Kidney tubule cell (primary cell): ENCODE results near the gene GID8.

Source experiments
- DNase-seq: peaks from one replicate; pipeline ENCODE4 v3.0.0-alpha.2; 2018; ENCODE audit warnings: low spot score

GID8 gene

GRCh38 chr20:62922451-62922921 is 15.5 kb upstream of the GID8 start:
- DNase-seq = no peak

DNA sequence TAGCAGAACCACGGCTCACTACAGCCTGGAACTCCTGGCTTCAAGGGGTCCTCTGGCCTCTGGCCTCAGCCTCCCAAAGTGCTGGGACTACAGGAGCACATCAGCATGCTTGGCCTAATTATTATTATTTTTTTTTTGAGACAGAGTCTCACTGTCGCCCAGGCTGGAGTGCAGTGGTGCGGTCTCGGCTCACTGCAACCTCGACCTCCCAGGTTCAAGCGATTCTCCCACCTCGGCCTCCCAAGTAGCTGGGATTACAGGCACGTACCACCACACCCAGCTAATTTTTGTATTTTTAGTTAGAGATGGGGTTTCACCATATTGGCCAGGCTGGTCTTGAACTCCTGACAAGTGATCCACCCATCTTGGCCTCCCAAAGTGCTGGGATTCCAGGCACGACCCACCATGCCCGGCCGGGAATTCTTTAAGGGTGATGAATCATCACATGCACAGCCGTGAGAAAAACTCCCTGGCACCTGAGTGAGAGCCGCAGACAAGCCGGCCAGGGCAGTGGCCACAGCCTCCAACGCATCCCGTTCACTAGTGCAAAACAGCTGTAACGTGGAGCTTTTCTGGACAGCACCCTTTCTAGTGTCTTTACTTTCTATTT is 14.8 kb upstream of the GID8 start:
- peak; percentile 92 for DNase-seq

DNA sequence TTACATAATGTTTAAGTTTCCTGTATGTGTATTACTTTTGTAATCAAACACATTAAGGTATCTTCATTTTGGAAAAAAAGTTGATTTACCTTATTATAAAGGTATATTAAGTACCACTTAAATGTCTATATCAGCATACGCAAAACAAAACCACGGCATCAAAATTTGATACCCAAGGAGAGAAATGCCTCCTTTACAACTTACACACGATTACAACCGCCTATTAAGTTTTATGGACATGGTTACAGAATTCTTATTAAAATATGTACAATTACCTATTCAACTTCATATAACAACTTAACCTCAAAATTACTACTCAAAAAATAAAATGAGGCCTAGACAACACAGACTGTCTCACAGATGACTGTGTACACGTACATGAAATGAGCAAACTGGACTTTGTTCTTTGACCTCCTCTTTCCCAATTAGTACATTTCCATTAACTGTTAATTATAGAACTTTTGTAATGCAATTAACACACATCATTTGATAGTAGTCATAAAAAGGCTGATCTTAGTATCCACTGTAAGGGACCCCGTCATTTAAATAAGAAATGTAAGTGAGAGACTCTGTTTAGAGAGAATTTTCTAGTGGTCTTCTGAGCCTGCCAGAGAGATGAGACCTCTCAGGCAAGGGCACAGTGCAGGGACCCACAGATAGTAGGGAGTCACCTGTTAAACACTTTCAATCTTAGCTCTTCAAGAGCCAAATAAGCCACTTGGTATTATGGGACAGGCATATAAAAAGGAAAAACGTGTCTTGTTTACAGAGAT is 14.1 kb upstream of the GID8 start:
- DNase-seq = no peak

GRCh38 chr20:62924442-62925075 is 13.4 kb upstream of the GID8 start:
- peak; percentile 64 for DNase-seq

DNA sequence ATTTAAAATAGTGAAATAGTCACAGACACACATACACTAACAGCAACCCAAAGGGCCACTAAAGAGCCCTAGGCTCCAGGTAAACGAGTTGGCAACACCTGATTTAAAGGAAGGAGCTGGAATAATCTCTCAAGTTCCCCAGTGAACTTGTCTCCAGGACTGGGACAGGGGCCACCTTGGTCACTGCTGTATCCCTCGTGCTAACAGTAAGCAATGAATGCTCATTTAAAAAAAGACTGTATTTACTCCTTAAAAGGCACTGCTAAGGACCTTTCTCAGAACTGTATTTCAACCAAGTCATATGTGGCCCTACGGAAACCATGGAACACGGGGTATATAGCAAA is 12.9 kb upstream of the GID8 start:
- DNase-seq = peak; percentile 30

DNA sequence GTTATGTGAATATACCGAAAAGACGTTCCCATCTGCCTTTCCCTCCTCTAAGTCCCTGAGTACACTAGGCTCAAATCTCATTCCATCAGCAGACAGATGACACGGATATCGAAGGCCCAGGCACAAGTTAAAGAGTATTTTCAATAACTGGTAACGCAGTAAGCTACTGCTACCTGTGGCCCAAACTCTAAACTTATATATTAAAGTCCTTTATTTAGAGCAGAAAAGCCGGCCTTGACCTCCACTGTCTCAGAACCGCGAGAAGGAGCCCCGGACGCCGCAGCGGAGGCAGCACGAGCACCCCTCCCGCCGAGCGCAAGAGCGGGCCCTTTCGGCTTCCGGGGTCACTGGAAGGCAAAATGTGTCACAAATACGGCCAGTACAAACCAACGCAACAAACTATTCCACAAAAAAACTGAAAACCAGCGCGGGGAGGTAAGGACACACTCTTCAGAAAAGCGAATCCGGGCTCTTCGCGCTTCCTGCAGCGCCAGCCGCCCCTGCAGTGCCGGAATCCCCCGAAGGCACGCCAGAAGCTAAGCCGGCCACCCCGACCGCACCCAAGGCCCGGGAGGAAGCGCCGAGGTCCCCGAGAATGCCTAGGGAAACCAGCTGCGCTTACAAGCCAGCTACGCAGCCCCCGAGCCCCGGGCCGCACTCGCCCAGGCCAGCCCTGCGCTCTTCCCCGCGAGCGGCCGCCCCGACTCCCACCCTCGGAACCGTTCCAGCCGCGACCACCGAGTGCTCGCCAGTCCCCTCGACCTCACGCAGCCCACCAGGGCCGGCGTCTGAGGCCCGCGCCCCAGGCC is 12.3 kb upstream of the GID8 start:
- peak; percentile 54 for DNase-seq

- peak; percentile 91 for DNase-seq
These were observed 11.5 kb upstream of the GID8 start, which contains the start of gene DIDO1 for GRCh38 chr20:62926229-62927127. Gene DIDO1, minus strand, starts transcription at chr20:62926505.

- DNase-seq = no peak
These were observed 10.7 kb upstream of the GID8 start for GRCh38 chr20:62927128-62927705.

GRCh38 chr20:62928246-62928939 is 9.6 kb upstream of the GID8 start:
- peak; percentile 15 for DNase-seq

DNA sequence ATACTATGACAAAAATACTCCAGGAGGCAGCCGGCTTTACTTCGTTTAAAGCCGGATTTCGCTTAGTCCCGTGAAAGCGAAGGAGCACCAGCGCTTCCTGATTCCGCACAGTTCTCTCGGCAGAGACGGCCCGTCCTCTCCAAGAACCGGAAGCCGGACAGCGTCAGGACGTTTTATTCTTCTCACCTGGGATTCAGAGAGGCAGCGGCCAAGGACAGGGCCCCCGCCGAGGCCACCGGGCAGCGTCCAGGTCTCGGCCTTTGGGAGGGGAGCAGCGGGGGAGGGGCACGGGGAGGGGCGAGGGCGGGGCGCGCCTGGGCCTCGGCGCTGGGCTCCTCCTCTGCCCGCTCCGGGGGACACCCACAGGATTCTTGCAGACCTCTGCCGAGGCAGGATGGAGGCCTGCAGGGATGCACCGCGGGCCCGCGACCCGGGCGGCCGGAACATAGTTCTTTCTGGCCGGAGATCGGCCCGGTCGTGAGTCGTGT is 8.9 kb upstream of the GID8 start:
- DNase-seq = peak; percentile 82

DNA sequence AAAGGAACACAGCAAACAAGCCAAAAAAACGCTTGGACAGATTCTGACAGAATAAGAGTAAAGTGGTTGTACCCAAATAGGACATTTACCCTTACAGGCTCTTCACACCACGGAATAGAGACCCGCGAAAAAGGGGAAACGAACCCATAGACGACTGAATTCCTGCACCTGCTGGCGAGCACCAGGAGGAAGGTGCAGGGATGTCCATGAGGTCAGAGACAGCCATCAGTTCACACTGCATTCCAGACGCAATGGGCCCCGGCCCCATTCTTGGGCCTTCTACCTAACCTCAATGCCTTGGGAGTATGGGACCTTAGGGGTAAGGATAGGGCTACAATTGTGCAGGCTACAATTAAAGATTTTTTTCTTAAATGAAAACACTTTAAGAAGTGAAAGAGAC is 6.5 kb upstream of the GID8 start:
- no peak for DNase-seq

GRCh38 chr20:62933966-62934365 is 4.0 kb upstream of the GID8 start:
- no peak for DNase-seq

DNA sequence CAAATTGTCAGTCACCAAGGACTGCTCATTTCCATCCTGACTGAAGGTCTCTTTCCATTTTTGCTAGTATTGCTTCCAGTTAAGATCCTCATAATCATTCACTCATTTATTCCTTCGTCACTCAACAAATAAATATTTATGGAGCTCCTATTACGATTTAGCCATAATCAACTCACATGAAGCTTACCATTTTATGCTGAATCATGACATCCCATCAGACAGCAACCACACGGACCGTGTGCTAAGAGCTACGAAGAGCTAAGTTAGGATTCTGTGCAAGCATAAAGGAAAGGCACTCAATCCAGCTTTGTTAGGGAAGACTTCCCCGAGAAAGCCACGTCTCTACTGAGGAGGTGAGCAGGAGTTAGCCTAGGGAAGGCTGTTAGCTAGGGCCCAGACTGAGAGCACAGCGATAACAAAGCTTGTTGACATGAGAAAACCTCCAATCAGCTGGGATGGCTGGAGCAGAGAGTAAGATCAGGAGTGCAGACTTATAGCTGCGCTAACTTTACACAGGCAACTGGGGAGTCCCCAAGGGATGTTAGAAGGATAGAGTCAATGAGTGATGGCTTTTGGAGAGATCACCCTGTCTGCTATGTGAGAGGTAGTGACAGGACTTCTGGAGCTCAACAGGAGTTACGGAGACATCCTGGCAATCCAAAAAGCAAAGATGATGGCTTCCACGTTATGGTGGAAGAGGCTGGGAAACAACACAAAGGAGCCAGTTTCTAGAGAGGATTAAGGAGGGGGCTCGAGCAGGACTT is 2.6 kb upstream of the GID8 start:
- no peak for DNase-seq

GRCh38 chr20:62935968-62936585 is 1.9 kb upstream of the GID8 start:
- no peak for DNase-seq

- peak; percentile 97 for DNase-seq
These were observed 461 bp upstream of the GID8 start for GRCh38 chr20:62937268-62938104.

DNA sequence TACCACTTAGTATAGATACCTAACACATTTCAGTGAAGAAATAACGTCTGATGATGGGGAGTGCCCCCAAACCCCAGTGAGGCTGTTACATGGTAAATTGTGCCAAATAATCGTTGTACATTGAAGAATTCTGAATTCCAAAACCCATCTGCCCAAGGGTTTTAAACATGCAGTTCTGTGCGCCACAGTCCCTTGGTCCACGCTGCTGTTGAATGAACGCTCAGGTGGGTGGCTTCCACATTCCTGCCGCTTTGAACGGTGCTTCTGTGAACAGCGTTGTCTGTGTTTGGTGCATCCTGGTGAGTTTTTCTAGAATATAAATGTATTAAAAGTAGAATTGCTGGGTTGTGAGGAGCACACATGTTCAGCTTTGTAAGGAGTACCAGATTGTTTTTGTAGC is 2.9 kb downstream of the GID8 start:
- DNase-seq = no peak

DNA sequence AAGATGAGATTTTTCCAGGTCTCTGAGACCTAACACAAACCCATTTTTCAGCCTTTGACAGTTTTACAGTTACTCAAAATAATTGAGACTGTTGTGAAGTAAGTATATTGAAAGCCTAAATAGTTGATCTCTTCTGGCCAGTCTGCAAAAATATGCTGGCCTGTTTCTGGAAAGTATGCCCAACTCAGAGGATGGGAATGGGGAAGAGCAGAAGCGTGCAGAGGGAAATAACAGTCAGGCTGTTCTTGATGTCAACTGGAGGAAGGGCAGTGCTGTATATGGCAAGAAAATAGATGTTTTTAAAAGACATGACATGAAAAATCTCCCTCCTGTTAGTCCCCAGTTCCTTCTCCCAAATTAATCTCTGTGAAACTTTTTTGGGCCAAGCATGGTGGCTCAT is 3.8 kb downstream of the GID8 start:
- no peak for DNase-seq

GRCh38 chr20:62942456-62942855 is 4.5 kb downstream of the GID8 start:
- no peak for DNase-seq
